H1 (cell line): Measurements from ENCODE around the gene ELP1.

Experiments
- ATF2 ChIP-seq: IDR thresholded peaks from 2 replicates; pipeline ENCODE4 v1.6.1; 2012; ENCODE audit warnings: low read length, inconsistent platforms
- BRCA1 ChIP-seq: IDR thresholded peaks from 2 replicates; pipeline ENCODE4 v1.6.1; 2012; ENCODE audit warnings: low read depth, low read length, improper control_type of control experiment
- CREB1 ChIP-seq: IDR thresholded peaks from 2 replicates; pipeline ENCODE4 v1.6.1; 2012; ENCODE audit warnings: inconsistent platforms
- KDM1A ChIP-seq: fragments of 200-600, 300-600 bp; sonication (generic); IDR thresholded peaks from 2 replicates; pipeline ENCODE4 v1.7.1; 2016; ENCODE audit warnings: mild to moderate bottlenecking, low read length, borderline replicate concordance
- POLR2A ChIP-seq, 2 experiments: IDR thresholded peaks; 1 replicate in 1 of 2; 2 replicates in 1 of 2; pipeline ENCODE4 v1.6.1; 2011; ENCODE audit warnings: low read depth in 2 of 2, low read length in 2 of 2, mild to moderate bottlenecking in 2 of 2; ENCODE audit errors: control extremely low read depth in 1 of 2
- RAD21 ChIP-seq, 2 experiments: IDR thresholded peaks in 1 of 2; conservative IDR thresholded peaks in 1 of 2; 2 replicates each; pipeline ENCODE4 v1.6.1; 2011; ENCODE audit warnings: low read depth in 2 of 2, low read length in 2 of 2, improper control_type of control experiment in 1 of 2, inconsistent platforms in 1 of 2, mild to moderate bottlenecking in 1 of 2, moderate library complexity in 1 of 2
- TBP ChIP-seq: IDR thresholded peaks from 2 replicates; pipeline ENCODE4 v1.6.1; 2011; ENCODE audit warnings: low read depth, low read length, improper control_type of control experiment
- ZNF274 ChIP-seq: IDR thresholded peaks from 2 replicates; pipeline ENCODE4 v1.7.0; 2012; ENCODE audit warnings: low read length, borderline replicate concordance; ENCODE audit errors: extremely low read depth
- TF ChIP-seq, protein P1 (sequence below), 3 experiments: IDR thresholded peaks; 1 replicate in 2 of 3; 2 replicates in 1 of 3; pipeline versions ENCODE4 v1.5.1 to v1.6.1; 2011; ENCODE audit warnings: low read length in 3 of 3, mild to moderate bottlenecking in 3 of 3, inconsistent platforms in 2 of 3, low read depth in 1 of 3, moderate library complexity in 1 of 3; ENCODE audit not compliant: insufficient read depth in 1 of 3; ENCODE audit errors: control extremely low read depth in 1 of 3

GRCh38 chr9:108978205-108978604 lies 44.3 kb upstream of the ELP1 start:
- TF ChIP-seq ATF2 (no peak), BRCA1 (no peak), POLR2A (IDR thresholded peaks at IDR 0.05; ENCODE audit: control extremely low read depth in 1 of 2, low read depth in 2 of 2, low read length in 2 of 2) (no peak), ZNF274 (no peak), TBP (no peak), RAD21 (IDR thresholded peaks at IDR 0.05 in 1 of 2, conservative IDR thresholded peaks at IDR 0.05 in 1 of 2; ENCODE audit: low read depth in 2 of 2, low read length in 2 of 2) (no peak), KDM1A (no peak), CREB1 (no peak)
- TF ChIP-seq, protein P1, sequence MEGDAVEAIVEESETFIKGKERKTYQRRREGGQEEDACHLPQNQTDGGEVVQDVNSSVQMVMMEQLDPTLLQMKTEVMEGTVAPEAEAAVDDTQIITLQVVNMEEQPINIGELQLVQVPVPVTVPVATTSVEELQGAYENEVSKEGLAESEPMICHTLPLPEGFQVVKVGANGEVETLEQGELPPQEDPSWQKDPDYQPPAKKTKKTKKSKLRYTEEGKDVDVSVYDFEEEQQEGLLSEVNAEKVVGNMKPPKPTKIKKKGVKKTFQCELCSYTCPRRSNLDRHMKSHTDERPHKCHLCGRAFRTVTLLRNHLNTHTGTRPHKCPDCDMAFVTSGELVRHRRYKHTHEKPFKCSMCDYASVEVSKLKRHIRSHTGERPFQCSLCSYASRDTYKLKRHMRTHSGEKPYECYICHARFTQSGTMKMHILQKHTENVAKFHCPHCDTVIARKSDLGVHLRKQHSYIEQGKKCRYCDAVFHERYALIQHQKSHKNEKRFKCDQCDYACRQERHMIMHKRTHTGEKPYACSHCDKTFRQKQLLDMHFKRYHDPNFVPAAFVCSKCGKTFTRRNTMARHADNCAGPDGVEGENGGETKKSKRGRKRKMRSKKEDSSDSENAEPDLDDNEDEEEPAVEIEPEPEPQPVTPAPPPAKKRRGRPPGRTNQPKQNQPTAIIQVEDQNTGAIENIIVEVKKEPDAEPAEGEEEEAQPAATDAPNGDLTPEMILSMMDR (IDR thresholded peaks at IDR 0.05; ENCODE audit: control extremely low read depth in 1 of 3, insufficient read depth in 1 of 3, low read depth in 1 of 3, low read length in 3 of 3), result no peak
